Neural progenitor cell (in vitro differentiated cells): ENCODE measurements around the gene ISX. TPM values are rescaled to one million over a fixed set of nuclear protein-coding genes. Genes with fewer than 3 reads are reported as not detected.

Source experiments
- DNase-seq: peaks from one replicate; pipeline ENCODE4 v3.0.0-alpha.2; 2016; ENCODE audit warnings: low spot score
- H2AFZ ChIP-seq: fragments of 200-600 bp; sonication (generic); replicated peaks from 2 replicates; pipeline ENCODE4 v1.6.1; 2016; ENCODE audit warnings: antibody characterized with exemption
- H3F3A ChIP-seq: fragments of 200-600 bp; sonication (generic); 2 replicates; pipeline ENCODE4 v1.6.1; 2016; ENCODE audit warnings: antibody characterized with exemption, low read depth
- H3K27ac ChIP-seq: fragments of 200-600 bp; sonication (generic); 2 replicates; pipeline ENCODE4 v1.5.1; 2016; ENCODE audit warnings: mild to moderate bottlenecking
- H3K27me3 ChIP-seq: fragments of 200-600 bp; sonication (generic); 2 replicates; pipeline ENCODE4 v1.6.1; 2016; ENCODE audit warnings: mild to moderate bottlenecking, moderate library complexity
- H3K36me3 ChIP-seq: fragments of 200-600 bp; sonication (generic); 2 replicates; pipeline ENCODE4 v1.5.1; 2016
- H3K4me1 ChIP-seq: fragments of 200-600 bp; sonication (generic); 2 replicates; pipeline ENCODE4 v1.6.1; 2016; ENCODE audit warnings: mixed run types
- H3K4me2 ChIP-seq: fragments of 200-600 bp; sonication (generic); 2 replicates; pipeline ENCODE4 v1.6.1; 2016
- H3K4me3 ChIP-seq: fragments of 200-600 bp; sonication (generic); 2 replicates; pipeline ENCODE4 v1.5.1; 2016
- H3K79me2 ChIP-seq: fragments of 200-600 bp; sonication (generic); 2 replicates; pipeline ENCODE4 v1.6.1; 2016; ENCODE audit warnings: low read depth
- H3K9ac ChIP-seq: fragments of 200-600 bp; sonication (generic); 2 replicates; pipeline ENCODE4 v1.6.1; 2016
- H3K9me3 ChIP-seq: fragments of 200-600 bp; sonication (generic); 2 replicates; pipeline ENCODE4 v1.5.1; 2016; ENCODE audit warnings: low read depth
- H4K20me1 ChIP-seq: fragments of 200-600 bp; sonication (generic); 2 replicates; pipeline ENCODE4 v1.6.1; 2016; ENCODE audit warnings: low read depth
- H3K27ac Mint-ChIP-seq: 3 replicates; pipeline ENCODE4 v1.8.0; 2021; ENCODE audit warnings: mixed read lengths
- H3K27me3 Mint-ChIP-seq: 2 replicates; pipeline ENCODE4 v1.8.0; 2022; ENCODE audit warnings: low read depth, mild to moderate bottlenecking, inconsistent platforms, moderate library complexity, mixed read lengths; ENCODE audit not compliant: insufficient read depth
- H3K36me3 Mint-ChIP-seq: 3 replicates; pipeline ENCODE4 v1.8.0; 2021; ENCODE audit warnings: mixed read lengths
- H3K4me1 Mint-ChIP-seq: 3 replicates; pipeline ENCODE4 v1.8.0; 2021; ENCODE audit warnings: mixed read lengths
- H3K4me3 Mint-ChIP-seq: 3 replicates; pipeline ENCODE4 v1.8.0; 2021; ENCODE audit warnings: mild to moderate bottlenecking, moderate library complexity, mixed read lengths
- H3K9me3 Mint-ChIP-seq: 3 replicates; pipeline ENCODE4 v1.8.0; 2020; ENCODE audit warnings: mixed read lengths
- EZH2 ChIP-seq: fragments of 200-600 bp; sonication (generic); IDR thresholded peaks from 2 replicates; pipeline ENCODE4 v1.6.1; 2017; ENCODE audit warnings: antibody characterized with exemption, mild to moderate bottlenecking, moderate library complexity
- EZH2phosphoT487 ChIP-seq: fragments of 200-600 bp; sonication (generic); IDR thresholded peaks from 2 replicates; pipeline ENCODE4 v1.6.1; 2017; ENCODE audit warnings: antibody characterized with exemption
- total RNA-seq: library from RNA; depleted of rRNA; stranded (reverse); fragments of >200 nt; gene quantifications from 2 replicates; pipeline ENCODE4 v1.2.3, GENCODE V29; 2015; ENCODE audit warnings: low replicate concordance
- TF ChIP-seq, protein P1 (sequence below): fragments of 200-600 bp; sonication (generic); IDR thresholded peaks from 2 replicates; pipeline ENCODE4 v1.5.1; 2017; ENCODE audit warnings: antibody characterized with exemption, mild to moderate bottlenecking

Gene ISX
- total RNA-seq, 1 donor from 2014 or later: not detected

DNA sequence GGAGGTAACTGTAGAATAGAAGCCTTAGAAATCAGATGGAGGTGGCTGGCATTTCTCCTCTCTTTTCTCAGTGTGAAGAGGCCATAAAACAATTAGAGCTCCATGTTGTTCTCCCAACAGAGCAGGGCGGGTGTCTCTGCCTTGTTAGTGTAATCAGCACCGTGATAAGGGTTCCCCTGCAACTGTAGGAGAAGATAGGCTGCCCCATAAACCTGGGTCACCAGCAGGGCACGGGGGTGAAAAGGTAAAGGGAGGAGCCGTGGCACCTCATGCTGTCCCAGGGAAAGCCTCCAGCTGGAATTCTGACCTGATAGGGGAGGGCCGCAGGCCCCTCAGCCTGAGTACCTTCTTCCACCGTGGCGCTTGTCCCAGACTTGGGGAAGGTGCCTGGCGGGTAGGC, 68.7 kb downstream of the ISX start:
- TF ChIP-seq, protein P1, sequence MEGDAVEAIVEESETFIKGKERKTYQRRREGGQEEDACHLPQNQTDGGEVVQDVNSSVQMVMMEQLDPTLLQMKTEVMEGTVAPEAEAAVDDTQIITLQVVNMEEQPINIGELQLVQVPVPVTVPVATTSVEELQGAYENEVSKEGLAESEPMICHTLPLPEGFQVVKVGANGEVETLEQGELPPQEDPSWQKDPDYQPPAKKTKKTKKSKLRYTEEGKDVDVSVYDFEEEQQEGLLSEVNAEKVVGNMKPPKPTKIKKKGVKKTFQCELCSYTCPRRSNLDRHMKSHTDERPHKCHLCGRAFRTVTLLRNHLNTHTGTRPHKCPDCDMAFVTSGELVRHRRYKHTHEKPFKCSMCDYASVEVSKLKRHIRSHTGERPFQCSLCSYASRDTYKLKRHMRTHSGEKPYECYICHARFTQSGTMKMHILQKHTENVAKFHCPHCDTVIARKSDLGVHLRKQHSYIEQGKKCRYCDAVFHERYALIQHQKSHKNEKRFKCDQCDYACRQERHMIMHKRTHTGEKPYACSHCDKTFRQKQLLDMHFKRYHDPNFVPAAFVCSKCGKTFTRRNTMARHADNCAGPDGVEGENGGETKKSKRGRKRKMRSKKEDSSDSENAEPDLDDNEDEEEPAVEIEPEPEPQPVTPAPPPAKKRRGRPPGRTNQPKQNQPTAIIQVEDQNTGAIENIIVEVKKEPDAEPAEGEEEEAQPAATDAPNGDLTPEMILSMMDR: no peak
- TF ChIP-seq EZH2phosphoT487 (no peak), EZH2 (no peak)
- H3K79me2 ChIP-seq: no peaks in the 10 kb centered on the region
- peaks cover 29% of the 10 kb centered on the region for H3F3A ChIP-seq
- H2AFZ ChIP-seq: peak overlapping the region; percentile 34
- H3K9me3 Mint-ChIP-seq: peaks cover 3% of the 10 kb centered on the region
- peaks cover 20% of the 10 kb centered on the region for H3K4me1 Mint-ChIP-seq
- H3K9ac ChIP-seq: no peak overlapping the region
- H3K36me3 Mint-ChIP-seq: no peaks in the 10 kb centered on the region
- no peak overlapping the region for H3K4me3 ChIP-seq
- no peaks in the 10 kb centered on the region for H3K9me3 ChIP-seq
- H3K36me3 ChIP-seq: no peaks in the 10 kb centered on the region
- H3K27ac ChIP-seq: peak overlapping the region; percentile 14
- H3K4me3 Mint-ChIP-seq: no peak overlapping the region
- peaks cover 12% of the 10 kb centered on the region for H3K27me3 Mint-ChIP-seq
- no peaks in the 10 kb centered on the region for H3K27me3 ChIP-seq
- peak overlapping the region; percentile 51 for H3K4me2 ChIP-seq
- H3K27ac Mint-ChIP-seq: no peak overlapping the region
- H4K20me1 ChIP-seq: no peaks in the 10 kb centered on the region
- no peak for DNase-seq
- H3K4me1 ChIP-seq: peaks cover 22% of the 10 kb centered on the region

DNA sequence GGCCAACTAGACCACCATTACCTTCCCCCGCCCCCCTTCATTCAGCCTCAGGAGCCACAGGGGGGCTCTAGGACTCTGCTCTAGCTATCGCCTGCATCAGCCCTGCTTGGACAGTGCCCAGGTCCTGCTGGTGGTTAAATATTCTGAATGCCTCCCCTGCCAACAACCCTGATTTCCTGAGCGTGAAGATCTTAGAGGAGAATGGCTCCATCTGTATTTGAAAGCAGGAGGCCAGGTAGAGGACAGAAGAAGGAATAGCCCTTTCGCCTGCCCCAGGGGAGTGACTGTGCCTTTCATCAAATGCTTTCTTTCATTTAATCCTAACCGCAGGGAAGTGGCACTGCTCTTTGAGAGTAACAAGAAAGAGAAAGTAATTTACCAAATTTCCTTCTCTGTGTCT, 69.2 kb downstream of the ISX start:
- peaks cover 12% of the 10 kb centered on the region for H3K27me3 Mint-ChIP-seq
- Histone ChIP-seq H3K9ac (no peak overlapping the region), H3K4me3 (no peak overlapping the region), H3F3A (peaks cover 29% of the 10 kb centered on the region), H4K20me1 (no peaks in the 10 kb centered on the region), H3K9me3 (no peaks in the 10 kb centered on the region), H3K4me2 (peak overlapping the region; percentile 51), H3K27me3 (no peaks in the 10 kb centered on the region), H3K79me2 (no peaks in the 10 kb centered on the region), H3K36me3 (no peaks in the 10 kb centered on the region), H3K4me1 (peaks cover 22% of the 10 kb centered on the region), H2AFZ (no peak overlapping the region), H3K27ac (peak overlapping the region; percentile 14)
- peak overlapping the region; percentile 55 for H3K27ac Mint-ChIP-seq
- peaks cover 20% of the 10 kb centered on the region for H3K4me1 Mint-ChIP-seq
- no peaks in the 10 kb centered on the region for H3K36me3 Mint-ChIP-seq
- DNase-seq: peak; percentile 48
- TF ChIP-seq, protein P1: no peak
- TF ChIP-seq EZH2phosphoT487: no peak
- H3K9me3 Mint-ChIP-seq: peaks cover 3% of the 10 kb centered on the region
- no peak overlapping the region for H3K4me3 Mint-ChIP-seq

Other genes with a start within 250 kb of the ISX start
- gene HMGXB4, start 191.3 kb downstream of the ISX start, total RNA-seq: 46.7 and 55.9 TPM in 2 replicates
- gene TOM1, start 233.7 kb downstream of the ISX start, total RNA-seq: 28.6 and 41.5 TPM in 2 replicates